Astrocyte (in vitro differentiated cells and primary cell): ENCODE results near the gene HPS3.

Experiments used
- CTCF ChIP-seq: IDR thresholded peaks from 2 replicates; pipeline ENCODE4 v1.5.1; 2011; ENCODE audit warnings: low read depth, mild to moderate bottlenecking, inconsistent platforms, low read length, moderate library complexity; ENCODE audit not compliant: insufficient read depth
- EZH2 ChIP-seq: IDR thresholded peaks from 2 replicates; pipeline ENCODE4 v1.6.1; 2012; ENCODE audit warnings: mild to moderate bottlenecking, low read length, inconsistent platforms; ENCODE audit not compliant: insufficient read depth

GRCh38 chr3:149085828-149086231 lies 43.6 kb upstream of the HPS3 start:
- TF ChIP-seq CTCF: no peak
- no peak for TF ChIP-seq EZH2
